HUES64 (cell line): ENCODE data around the gene ST8SIA1.

Source experiments
- H3K27ac ChIP-seq: 2 replicates; pipeline ENCODE4 v1.7.0; 2013; ENCODE audit warnings: low read depth, low read length, inconsistent platforms
- H3K27me3 ChIP-seq: 2 replicates; pipeline ENCODE4 v1.6.1; 2013; ENCODE audit warnings: mild to moderate bottlenecking, low read length; ENCODE audit not compliant: insufficient read depth
- H3K36me3 ChIP-seq: 2 replicates; pipeline ENCODE4 v1.6.1; 2013; ENCODE audit warnings: mild to moderate bottlenecking, low read length; ENCODE audit not compliant: insufficient read depth
- H3K4me1 ChIP-seq: 2 replicates; pipeline ENCODE4 v1.6.1; 2013; ENCODE audit warnings: mild to moderate bottlenecking, low read length, moderate library complexity; ENCODE audit not compliant: insufficient read depth
- H3K4me3 ChIP-seq: 2 replicates; pipeline ENCODE4 v1.5.1; 2013; ENCODE audit warnings: mild to moderate bottlenecking, low read length, moderate library complexity
- H3K9ac ChIP-seq: 2 replicates; pipeline ENCODE4 v1.6.1; 2013; ENCODE audit warnings: mild to moderate bottlenecking, low read depth, low read length
- H3K9me3 ChIP-seq: 2 replicates; pipeline ENCODE4 v1.6.1; 2013; ENCODE audit warnings: low read depth, low read length; ENCODE audit not compliant: insufficient read depth
- WGBS: fragments of 150-250, 120-280 bp; methylation state at CpG from one replicate; pipeline ENCODE4 v1.1.7; 2013; ENCODE audit warnings: missing lambda C conversion rate; 5-methylcytosine and 5-hydroxymethylcytosine counted together

ST8SIA1 gene

GRCh38 chr12:22282283-22282682 lies 52.2 kb downstream of the ST8SIA1 start:
- Histone ChIP-seq H3K9ac (no peak overlapping the region), H3K27ac (no peak overlapping the region), H3K9me3 (no peaks in the 10 kb centered on the region), H3K36me3 (no peaks in the 10 kb centered on the region), H3K27me3 (no peaks in the 10 kb centered on the region), H3K4me1 (no peaks in the 10 kb centered on the region), H3K4me3 (no peak overlapping the region)
- 97% methylated on average over 6 of the region's 6 CpGs for WGBS

GRCh38 chr12:22276867-22277266 lies 57.6 kb downstream of the ST8SIA1 start:
- 100% methylated on average over 2 of the region's 3 CpGs for WGBS
- Histone ChIP-seq H3K9me3 (no peaks in the 10 kb centered on the region), H3K27ac (no peak overlapping the region), H3K4me1 (no peaks in the 10 kb centered on the region), H3K36me3 (no peaks in the 10 kb centered on the region), H3K9ac (no peak overlapping the region), H3K27me3 (no peaks in the 10 kb centered on the region), H3K4me3 (no peak overlapping the region)

GRCh38 chr12:22276313-22276712 lies 58.2 kb downstream of the ST8SIA1 start:
- Histone ChIP-seq H3K27me3 (no peaks in the 10 kb centered on the region), H3K27ac (no peak overlapping the region), H3K9me3 (no peaks in the 10 kb centered on the region), H3K4me3 (no peak overlapping the region), H3K4me1 (no peaks in the 10 kb centered on the region), H3K9ac (no peak overlapping the region), H3K36me3 (no peaks in the 10 kb centered on the region)
- 91% methylated on average over 5 of the region's 5 CpGs for WGBS

GRCh38 chr12:22275843-22276242 lies 58.7 kb downstream of the ST8SIA1 start:
- Histone ChIP-seq H3K27ac (no peak overlapping the region), H3K36me3 (no peaks in the 10 kb centered on the region), H3K4me1 (no peaks in the 10 kb centered on the region), H3K9ac (no peak overlapping the region), H3K4me3 (no peak overlapping the region), H3K27me3 (no peaks in the 10 kb centered on the region), H3K9me3 (no peaks in the 10 kb centered on the region)
- 64% methylated on average over 2 of the region's 2 CpGs for WGBS

GRCh38 chr12:22272335-22273151 lies 62.0 kb downstream of the ST8SIA1 start:
- Histone ChIP-seq H3K27ac (no peak overlapping the region), H3K9ac (no peak overlapping the region), H3K27me3 (no peaks in the 10 kb centered on the region), H3K4me3 (no peak overlapping the region), H3K9me3 (no peaks in the 10 kb centered on the region), H3K4me1 (no peaks in the 10 kb centered on the region), H3K36me3 (no peaks in the 10 kb centered on the region)
- WGBS, result 93% methylated on average over 10 of the region's 11 CpGs

GRCh38 chr12:22271023-22271422 lies 63.5 kb downstream of the ST8SIA1 start:
- 93% methylated on average over 2 of the region's 2 CpGs for WGBS
- Histone ChIP-seq H3K27me3 (no peaks in the 10 kb centered on the region), H3K9me3 (no peaks in the 10 kb centered on the region), H3K27ac (no peak overlapping the region), H3K9ac (no peak overlapping the region), H3K36me3 (no peaks in the 10 kb centered on the region), H3K4me3 (no peak overlapping the region), H3K4me1 (no peaks in the 10 kb centered on the region)

GRCh38 chr12:22268973-22269372 lies 65.5 kb downstream of the ST8SIA1 start:
- Histone ChIP-seq H3K27ac (no peak overlapping the region), H3K27me3 (no peaks in the 10 kb centered on the region), H3K36me3 (no peaks in the 10 kb centered on the region), H3K9ac (no peak overlapping the region), H3K4me3 (no peak overlapping the region), H3K9me3 (no peaks in the 10 kb centered on the region), H3K4me1 (no peaks in the 10 kb centered on the region)

GRCh38 chr12:22268406-22268805 lies 66.1 kb downstream of the ST8SIA1 start:
- WGBS, result 96% methylated on average over 6 of the region's 8 CpGs
- H3K36me3 ChIP-seq, result no peaks in the 10 kb centered on the region
- no peak overlapping the region for H3K27ac ChIP-seq

GRCh38 chr12:22266101-22266500 lies 68.4 kb downstream of the ST8SIA1 start:
- H3K27me3 ChIP-seq, result no peaks in the 10 kb centered on the region
- no peak overlapping the region for H3K27ac ChIP-seq
- H3K9ac ChIP-seq, result no peak overlapping the region
- 96% methylated on average over 5 of the region's 5 CpGs for WGBS
- no peaks in the 10 kb centered on the region for H3K36me3 ChIP-seq
- no peak overlapping the region for H3K4me3 ChIP-seq
- H3K9me3 ChIP-seq, result no peaks in the 10 kb centered on the region
- H3K4me1 ChIP-seq, result peaks cover 11% of the 10 kb centered on the region

More at GRCh38 chr12:22268406-22268805, 66.1 kb downstream of the ST8SIA1 start:
- H3K9me3 ChIP-seq, result no peaks in the 10 kb centered on the region
- H3K4me3 ChIP-seq, result no peak overlapping the region
- H3K27me3 ChIP-seq, result no peaks in the 10 kb centered on the region
- H3K4me1 ChIP-seq, result no peaks in the 10 kb centered on the region
- H3K9ac ChIP-seq, result no peak overlapping the region

GRCh38 chr12:22264380-22264779 lies 70.1 kb downstream of the ST8SIA1 start:
- no peaks in the 10 kb centered on the region for H3K27me3 ChIP-seq
- no peak overlapping the region for H3K4me3 ChIP-seq
- no peaks in the 10 kb centered on the region for H3K36me3 ChIP-seq
- 94% methylated on average over 3 of the region's 5 CpGs for WGBS
- peaks cover 11% of the 10 kb centered on the region for H3K4me1 ChIP-seq
- no peak overlapping the region for H3K9ac ChIP-seq
- no peak overlapping the region for H3K27ac ChIP-seq
- H3K9me3 ChIP-seq, result no peaks in the 10 kb centered on the region

- Histone ChIP-seq H3K4me3 (no peak overlapping the region), H3K27me3 (no peaks in the 10 kb centered on the region), H3K27ac (no peak overlapping the region), H3K36me3 (no peaks in the 10 kb centered on the region), H3K4me1 (peaks cover 11% of the 10 kb centered on the region), H3K9ac (no peak overlapping the region), H3K9me3 (no peaks in the 10 kb centered on the region)
- WGBS, result 44% methylated on average over 2 of the region's 2 CpGs
Observed at GRCh38 chr12:22262309-22262708, 72.2 kb downstream of the ST8SIA1 start.

GRCh38 chr12:22257100-22257499 lies 77.4 kb downstream of the ST8SIA1 start:
- Histone ChIP-seq H3K27me3 (no peaks in the 10 kb centered on the region), H3K4me1 (peaks cover 23% of the 10 kb centered on the region), H3K27ac (no peak overlapping the region), H3K9me3 (no peaks in the 10 kb centered on the region), H3K9ac (no peak overlapping the region), H3K4me3 (no peak overlapping the region), H3K36me3 (no peaks in the 10 kb centered on the region)
- WGBS, result 88% methylated on average over 5 of the region's 6 CpGs
